ENCODE results near the gene GPR17.

Gene GPR17

GRCh38 chr2:127619877-127620705, 25.9 kb upstream of the GPR17 start:
- no peak overlapping the region for H3K4me3 ChIP-seq (ENCODE audit: low read length)
- no peaks in the 10 kb centered on the region for H3K9me3 ChIP-seq (ENCODE audit: control insufficient read depth, low read length)
- H3K4me1 ChIP-seq (ENCODE audit: control insufficient read depth, insufficient read depth, low read length), result no peaks in the 10 kb centered on the region
- H3K9ac ChIP-seq (ENCODE audit: low read length), result no peak overlapping the region
- H3K36me3 ChIP-seq (ENCODE audit: control insufficient read depth, insufficient read depth, low read length), result no peaks in the 10 kb centered on the region
- H3K27me3 ChIP-seq (ENCODE audit: control insufficient read depth, insufficient read depth, low read length), result peaks cover 5% of the 10 kb centered on the region

GRCh38 chr2:127620866-127621265, 25.1 kb upstream of the GPR17 start:
- H3K4me3 ChIP-seq (ENCODE audit: low read length), result no peak overlapping the region
- H3K4me1 ChIP-seq (ENCODE audit: control insufficient read depth, insufficient read depth, low read length), result no peaks in the 10 kb centered on the region
- H3K27me3 ChIP-seq (ENCODE audit: control insufficient read depth, insufficient read depth, low read length), result peaks cover 5% of the 10 kb centered on the region
- H3K9ac ChIP-seq (ENCODE audit: low read length), result no peak overlapping the region
- H3K36me3 ChIP-seq (ENCODE audit: control insufficient read depth, insufficient read depth, low read length), result no peaks in the 10 kb centered on the region
- H3K9me3 ChIP-seq (ENCODE audit: control insufficient read depth, low read length), result no peaks in the 10 kb centered on the region

GRCh38 chr2:127621981-127622431, 23.9 kb upstream of the GPR17 start:
- H3K4me1 ChIP-seq (ENCODE audit: control insufficient read depth, insufficient read depth, low read length), result no peaks in the 10 kb centered on the region
- no peak overlapping the region for H3K4me3 ChIP-seq (ENCODE audit: low read length)

GRCh38 chr2:127622561-127623387, 23.2 kb upstream of the GPR17 start:
- H3K9ac ChIP-seq (ENCODE audit: low read length), result no peak overlapping the region
- no peak overlapping the region for H3K4me3 ChIP-seq (ENCODE audit: low read length)
- H3K9me3 ChIP-seq (ENCODE audit: control insufficient read depth, low read length), result no peaks in the 10 kb centered on the region
- H3K27me3 ChIP-seq (ENCODE audit: control insufficient read depth, insufficient read depth, low read length), result peaks cover 5% of the 10 kb centered on the region
- no peaks in the 10 kb centered on the region for H3K36me3 ChIP-seq (ENCODE audit: control insufficient read depth, insufficient read depth, low read length)
- no peaks in the 10 kb centered on the region for H3K4me1 ChIP-seq (ENCODE audit: control insufficient read depth, insufficient read depth, low read length)

More at GRCh38 chr2:127621981-127622431, 23.9 kb upstream of the GPR17 start:
- Histone ChIP-seq H3K27me3 (ENCODE audit: control insufficient read depth, insufficient read depth, low read length) (peaks cover 5% of the 10 kb centered on the region), H3K36me3 (ENCODE audit: control insufficient read depth, insufficient read depth, low read length) (no peaks in the 10 kb centered on the region), H3K9ac (ENCODE audit: low read length) (no peak overlapping the region), H3K9me3 (ENCODE audit: control insufficient read depth, low read length) (no peaks in the 10 kb centered on the region)

- H3K36me3 ChIP-seq (ENCODE audit: control insufficient read depth, insufficient read depth, low read length), result no peaks in the 10 kb centered on the region
- no peak overlapping the region for H3K4me3 ChIP-seq (ENCODE audit: low read length)
- no peaks in the 10 kb centered on the region for H3K9me3 ChIP-seq (ENCODE audit: control insufficient read depth, low read length)
- H3K4me1 ChIP-seq (ENCODE audit: control insufficient read depth, insufficient read depth, low read length), result no peaks in the 10 kb centered on the region
- H3K27me3 ChIP-seq (ENCODE audit: control insufficient read depth, insufficient read depth, low read length), result peaks cover 5% of the 10 kb centered on the region
- no peak overlapping the region for H3K9ac ChIP-seq (ENCODE audit: low read length)
Observed at GRCh38 chr2:127623388-127624319, 22.3 kb upstream of the GPR17 start.

GRCh38 chr2:127624320-127624755, 21.6 kb upstream of the GPR17 start:
- no peaks in the 10 kb centered on the region for H3K9me3 ChIP-seq (ENCODE audit: control insufficient read depth, low read length)
- H3K9ac ChIP-seq (ENCODE audit: low read length), result no peak overlapping the region
- peaks cover 4% of the 10 kb centered on the region for H3K27me3 ChIP-seq (ENCODE audit: control insufficient read depth, insufficient read depth, low read length)
- no peak overlapping the region for H3K4me3 ChIP-seq (ENCODE audit: low read length)
- no peaks in the 10 kb centered on the region for H3K36me3 ChIP-seq (ENCODE audit: control insufficient read depth, insufficient read depth, low read length)
- H3K4me1 ChIP-seq (ENCODE audit: control insufficient read depth, insufficient read depth, low read length), result no peaks in the 10 kb centered on the region

- no peaks in the 10 kb centered on the region for H3K36me3 ChIP-seq (ENCODE audit: control insufficient read depth, insufficient read depth, low read length)
- H3K4me1 ChIP-seq (ENCODE audit: control insufficient read depth, insufficient read depth, low read length), result no peaks in the 10 kb centered on the region
- H3K9me3 ChIP-seq (ENCODE audit: control insufficient read depth, low read length), result no peaks in the 10 kb centered on the region
- H3K4me3 ChIP-seq (ENCODE audit: low read length), result no peak overlapping the region
- no peak overlapping the region for H3K9ac ChIP-seq (ENCODE audit: low read length)
- H3K27me3 ChIP-seq (ENCODE audit: control insufficient read depth, insufficient read depth, low read length), result no peaks in the 10 kb centered on the region
Observed at GRCh38 chr2:127624756-127625571, 21.0 kb upstream of the GPR17 start.

- no peaks in the 10 kb centered on the region for H3K27me3 ChIP-seq (ENCODE audit: control insufficient read depth, insufficient read depth, low read length)
- no peak overlapping the region for H3K4me3 ChIP-seq (ENCODE audit: low read length)
- no peaks in the 10 kb centered on the region for H3K36me3 ChIP-seq (ENCODE audit: control insufficient read depth, insufficient read depth, low read length)
- H3K9ac ChIP-seq (ENCODE audit: low read length), result no peak overlapping the region
- H3K4me1 ChIP-seq (ENCODE audit: control insufficient read depth, insufficient read depth, low read length), result no peaks in the 10 kb centered on the region
- H3K9me3 ChIP-seq (ENCODE audit: control insufficient read depth, low read length), result no peaks in the 10 kb centered on the region
Observed at GRCh38 chr2:127625572-127625951, 20.4 kb upstream of the GPR17 start.

GRCh38 chr2:127626175-127626574, 19.8 kb upstream of the GPR17 start:
- H3K4me3 ChIP-seq (ENCODE audit: low read length), result no peak overlapping the region
- H3K4me1 ChIP-seq (ENCODE audit: control insufficient read depth, insufficient read depth, low read length), result no peaks in the 10 kb centered on the region
- H3K27me3 ChIP-seq (ENCODE audit: control insufficient read depth, insufficient read depth, low read length), result no peaks in the 10 kb centered on the region
- no peak overlapping the region for H3K9ac ChIP-seq (ENCODE audit: low read length)
- H3K9me3 ChIP-seq (ENCODE audit: control insufficient read depth, low read length), result no peaks in the 10 kb centered on the region
- no peaks in the 10 kb centered on the region for H3K36me3 ChIP-seq (ENCODE audit: control insufficient read depth, insufficient read depth, low read length)

GRCh38 chr2:127626917-127627739, 18.8 kb upstream of the GPR17 start:
- Histone ChIP-seq H3K9me3 (ENCODE audit: control insufficient read depth, low read length) (no peaks in the 10 kb centered on the region), H3K9ac (ENCODE audit: low read length) (no peak overlapping the region), H3K4me1 (ENCODE audit: control insufficient read depth, insufficient read depth, low read length) (no peaks in the 10 kb centered on the region), H3K36me3 (ENCODE audit: control insufficient read depth, insufficient read depth, low read length) (no peaks in the 10 kb centered on the region), H3K4me3 (ENCODE audit: low read length) (no peak overlapping the region), H3K27me3 (ENCODE audit: control insufficient read depth, insufficient read depth, low read length) (no peaks in the 10 kb centered on the region)

Measured in mucosa of stomach (tissue), 1 donor.